KBM-7 (cell line): ENCODE measurements around the gene RAPGEF5.

Source experiments
- DNase-seq: peaks from one replicate; pipeline ENCODE4 v3.0.0-alpha.2; 2015
- in situ Hi-C: fragments of 300-500 bp; cut with MboI; formaldehyde crosslinking; loops from 2 replicates; pipeline ENCODE4 v1.14.3; 2020; ENCODE audit warnings: low sequenced_read_pairs, low pct_unique_long_range_greater_than_20kb, mixed read lengths

RAPGEF5 gene

GRCh38 chr7:22146961-22147512 lies 209.9 kb downstream of the RAPGEF5 start:
- DNase-seq, result no peak
- in situ Hi-C loops, result no loop called here

- in situ Hi-C loops, result no loop called here
- no peak for DNase-seq
Measured at GRCh38 chr7:22144950-22145349, 212.0 kb downstream of the RAPGEF5 start.

- in situ Hi-C loops, result no loop called here
- DNase-seq, result no peak
Measured at GRCh38 chr7:22143491-22143890, 213.5 kb downstream of the RAPGEF5 start.

- no peak for DNase-seq
Measured at GRCh38 chr7:22142572-22142971, 214.4 kb downstream of the RAPGEF5 start.

GRCh38 chr7:22141355-22141754 lies 215.6 kb downstream of the RAPGEF5 start:
- no peak for DNase-seq
- in situ Hi-C loops, result no loop called here

More at GRCh38 chr7:22142572-22142971, 214.4 kb downstream of the RAPGEF5 start:
- in situ Hi-C loops, result no loop called here

GRCh38 chr7:22140578-22140977 lies 216.4 kb downstream of the RAPGEF5 start:
- in situ Hi-C loops, result no loop called here
- no peak for DNase-seq

GRCh38 chr7:22138886-22139285 lies 218.1 kb downstream of the RAPGEF5 start:
- no peak for DNase-seq
- in situ Hi-C loops, result no loop called here

- in situ Hi-C loops, result no loop called here
- DNase-seq, result no peak
Measured at GRCh38 chr7:22138106-22138505, 218.8 kb downstream of the RAPGEF5 start.

GRCh38 chr7:22137466-22137865 lies 219.5 kb downstream of the RAPGEF5 start:
- in situ Hi-C loops, result no loop called here

GRCh38 chr7:22137026-22137425 lies 219.9 kb downstream of the RAPGEF5 start:
- in situ Hi-C loops, result no loop called here
- DNase-seq, result no peak

More at GRCh38 chr7:22137466-22137865, 219.5 kb downstream of the RAPGEF5 start:
- no peak for DNase-seq

GRCh38 chr7:22129819-22130580 lies 227.0 kb downstream of the RAPGEF5 start:
- no peak for DNase-seq
- in situ Hi-C loops, result no loop called here

GRCh38 chr7:22129166-22129565 lies 227.8 kb downstream of the RAPGEF5 start:
- in situ Hi-C loops, result no loop called here
- no peak for DNase-seq

GRCh38 chr7:22128528-22128920 lies 228.4 kb downstream of the RAPGEF5 start:
- in situ Hi-C loops, result no loop called here
- DNase-seq, result no peak

GRCh38 chr7:22127835-22128527 lies 229.0 kb downstream of the RAPGEF5 start:
- DNase-seq, result no peak
- in situ Hi-C loops, result no loop called here

- in situ Hi-C loops, result no loop called here
- no peak for DNase-seq
Measured at GRCh38 chr7:22125436-22125835, 231.5 kb downstream of the RAPGEF5 start.

- DNase-seq, result no peak
- in situ Hi-C loops, result no loop called here
Measured at GRCh38 chr7:22124941-22125340, 232.0 kb downstream of the RAPGEF5 start.

GRCh38 chr7:22123139-22123538 lies 233.8 kb downstream of the RAPGEF5 start:
- DNase-seq, result no peak
- in situ Hi-C loops, result no loop called here

GRCh38 chr7:22121702-22122474 lies 235.1 kb downstream of the RAPGEF5 start:
- DNase-seq, result peak; percentile 50
- in situ Hi-C loops, result no loop called here

GRCh38 chr7:22120391-22121053 lies 236.4 kb downstream of the RAPGEF5 start:
- peak; percentile 60 for DNase-seq
- in situ Hi-C loops, result no loop called here
